ENCODE results near the gene SEC14L1. TPM values are rescaled to one million over a fixed set of nuclear protein-coding genes. Genes with fewer than 3 reads are reported as not detected.
A peak's percentile ranks its signal among the peaks of the same experiment; 100 is the strongest.

Gene SEC14L1
- total RNA-seq, 4 donors from 2014 or later, result 38.4 to 86.1 (median 40.1) TPM

GRCh38 chr17:77196251-77196650 lies 55.5 kb downstream of the SEC14L1 start:
- no peaks in the 10 kb centered on the region for H3K27me3 ChIP-seq
- peaks cover 0 to 100% of the 10 kb centered on the region in 2 donors for H3K36me3 ChIP-seq
- no peak overlapping the region for H3K27ac ChIP-seq
- H3K4me3 ChIP-seq, result no peak overlapping the region
- WGBS, 2 donors (ENCODE audit: low coverage in 1 of 2), result 67 to 90% methylated on average over 3 to 5 of the region's 5 CpGs
- H3K4me1 ChIP-seq, result no peaks in the 10 kb centered on the region
- H3K9me3 ChIP-seq, result no peaks in the 10 kb centered on the region
- TF ChIP-seq POLR2A (IDR thresholded peaks at IDR 0.05), result no peak
- no peak for ATAC-seq

GRCh38 chr17:77197115-77197514 lies 56.3 kb downstream of the SEC14L1 start:
- no peak for TF ChIP-seq EP300 (IDR thresholded peaks at IDR 0.05)
- no peak for TF ChIP-seq POLR2A (IDR thresholded peaks at IDR 0.05)
- no peak for TF ChIP-seq CTCF (IDR thresholded peaks at IDR 0.05)
- no peak for TF ChIP-seq POLR2AphosphoS5 (IDR thresholded peaks at IDR 0.05)
- no peak for ATAC-seq
- 81 to 90% methylated on average over 5 to 6 of the region's 9 CpGs for WGBS, 2 donors (ENCODE audit: low coverage in 1 of 2)
- Histone ChIP-seq H3K4me1 (no peaks in the 10 kb centered on the region), H3K36me3 (peaks cover 0 to 100% of the 10 kb centered on the region in 2 donors), H3K9me3 (no peaks in the 10 kb centered on the region), H3K4me3 (no peak overlapping the region), H3K27ac (no peak overlapping the region), H3K27me3 (no peaks in the 10 kb centered on the region)

GRCh38 chr17:77200711-77201110 lies 59.9 kb downstream of the SEC14L1 start:
- WGBS, 2 donors (ENCODE audit: low coverage in 1 of 2), result 75 to 80% methylated on average over 2 to 9 of the region's 10 CpGs
- ATAC-seq, result peak; percentile 58
- Histone ChIP-seq H3K4me1 (no peaks in the 10 kb centered on the region), H3K27me3 (no peaks in the 10 kb centered on the region), H3K9me3 (no peaks in the 10 kb centered on the region), H3K27ac (peak overlapping the region in 1 of 4 donors; percentile 7), H3K4me3 (no peak overlapping the region), H3K36me3 (peaks cover 0 to 100% of the 10 kb centered on the region in 2 donors)
- no peak for TF ChIP-seq POLR2A (IDR thresholded peaks at IDR 0.05)
- no peak for TF ChIP-seq POLR2AphosphoS5 (IDR thresholded peaks at IDR 0.05)
- no peak for TF ChIP-seq CTCF (IDR thresholded peaks at IDR 0.05)
- no peak for TF ChIP-seq EP300 (IDR thresholded peaks at IDR 0.05)

GRCh38 chr17:77203436-77203835 lies 62.7 kb downstream of the SEC14L1 start:
- Histone ChIP-seq H3K4me3 (no peak overlapping the region), H3K27ac (no peak overlapping the region), H3K4me1 (peaks cover 0 to 16% (median 0%) of the 10 kb centered on the region in 3 donors), H3K27me3 (no peaks in the 10 kb centered on the region), H3K9me3 (no peaks in the 10 kb centered on the region), H3K36me3 (peaks cover 0 to 100% of the 10 kb centered on the region in 2 donors)
- TF ChIP-seq POLR2A (IDR thresholded peaks at IDR 0.05), result no peak
- no peak for TF ChIP-seq CTCF (IDR thresholded peaks at IDR 0.05)
- no peak for TF ChIP-seq POLR2AphosphoS5 (IDR thresholded peaks at IDR 0.05)
- no peak for TF ChIP-seq EP300 (IDR thresholded peaks at IDR 0.05)
- no peak for ATAC-seq
- 86 to 90% methylated on average over 2 to 4 of the region's 12 CpGs for WGBS, 2 donors (ENCODE audit: low coverage in 1 of 2)

GRCh38 chr17:77203846-77204245 lies 63.1 kb downstream of the SEC14L1 start:
- no peak for TF ChIP-seq CTCF (IDR thresholded peaks at IDR 0.05)
- no peak for TF ChIP-seq EP300 (IDR thresholded peaks at IDR 0.05)
- H3K27me3 ChIP-seq, result no peaks in the 10 kb centered on the region
- H3K4me3 ChIP-seq, result no peak overlapping the region
- H3K36me3 ChIP-seq, result peaks cover 0 to 97% of the 10 kb centered on the region in 2 donors
- H3K9me3 ChIP-seq, result no peaks in the 10 kb centered on the region
- H3K27ac ChIP-seq, result no peak overlapping the region
- no peak for ATAC-seq
- peaks cover 0 to 21% (median 0%) of the 10 kb centered on the region in 3 donors for H3K4me1 ChIP-seq
- WGBS, 2 donors (ENCODE audit: low coverage in 1 of 2), result 85 to 92% methylated on average over 13 of the region's 13 CpGs
